OCI-LY1 (cell line): ENCODE measurements around the gene PI4KA.
"Not testable (repeated sequence)": the region's sequence is repeated elsewhere in the genome, so short reads cannot be mapped to it uniquely, and the experiment has no call there.

Experiments used
- H2AFZ ChIP-seq: fragments of 200-600 bp; sonication (generic), shearing (Covaris generic); 2 replicates; pipeline ENCODE4 v1.6.0; 2014; ENCODE audit warnings: antibody characterized with exemption, mild to moderate bottlenecking, low read length
- H3F3A ChIP-seq: fragments of 200-600 bp; sonication (generic), shearing (Covaris generic); 2 replicates; pipeline ENCODE4 v1.6.0; 2014; ENCODE audit warnings: mild to moderate bottlenecking, antibody characterized with exemption, low read length, moderate library complexity; ENCODE audit not compliant: insufficient read depth
- H3K27ac ChIP-seq: fragments of 200-600 bp; sonication (generic); 2 replicates; pipeline ENCODE4 v1.5.1; 2014; ENCODE audit warnings: low read length, mixed run types, mild to moderate bottlenecking, low read depth; ENCODE audit not compliant: poor library complexity, severe bottlenecking
- H3K27me3 ChIP-seq: fragments of 200-600 bp; sonication (generic); 2 replicates; pipeline ENCODE4 v1.6.0; 2014; ENCODE audit warnings: antibody characterized with exemption, mild to moderate bottlenecking, low read length, moderate library complexity; ENCODE audit not compliant: insufficient read depth
- H3K36me3 ChIP-seq: fragments of 200-600 bp; sonication (generic); 2 replicates; pipeline ENCODE4 v1.6.1; 2014; ENCODE audit warnings: mild to moderate bottlenecking, antibody characterized with exemption, low read length, moderate library complexity, mixed read lengths; ENCODE audit not compliant: insufficient read depth
- H3K4me1 ChIP-seq: fragments of 200-600 bp; sonication (generic); 2 replicates; pipeline ENCODE4 v1.5.1; 2014; ENCODE audit warnings: mild to moderate bottlenecking, low read length, moderate library complexity; ENCODE audit not compliant: insufficient read depth, severe bottlenecking
- H3K4me2 ChIP-seq: fragments of 200-600 bp; sonication (generic), shearing (Covaris generic); 2 replicates; pipeline ENCODE4 v1.6.1; 2014; ENCODE audit warnings: low read length
- H3K4me3 ChIP-seq: fragments of 200-600 bp; sonication (generic); 2 replicates; pipeline ENCODE4 v1.5.1; 2014; ENCODE audit warnings: low read length, low read depth, mild to moderate bottlenecking, mixed read lengths; ENCODE audit not compliant: poor library complexity, severe bottlenecking
- H3K79me2 ChIP-seq: fragments of 200-600 bp; shearing (Covaris generic); 2 replicates; pipeline ENCODE4 v1.6.1; 2016; ENCODE audit warnings: mixed run types, low read length, mixed read lengths; ENCODE audit not compliant: insufficient read depth
- H3K9ac ChIP-seq: fragments of 200-600 bp; sonication (generic), shearing (Covaris generic); 2 replicates; pipeline ENCODE4 v1.6.1; 2014; ENCODE audit warnings: mild to moderate bottlenecking, low read length, mixed read lengths
- H3K9me2 ChIP-seq: fragments of 200-600 bp; sonication (generic), shearing (Covaris generic); 2 replicates; pipeline ENCODE4 v1.6.1; 2014; ENCODE audit warnings: low read depth, mild to moderate bottlenecking, low read length, mixed read lengths
- H3K9me3 ChIP-seq: fragments of 200-600 bp; shearing (Covaris generic); 2 replicates; pipeline ENCODE4 v1.6.1; 2014; ENCODE audit warnings: low read length, mixed read lengths
- H4K20me1 ChIP-seq: fragments of 200-600 bp; sonication (generic), shearing (Covaris generic); 2 replicates; pipeline ENCODE4 v1.6.0; 2016; ENCODE audit warnings: mild to moderate bottlenecking, low read length; ENCODE audit not compliant: insufficient read depth
- CTCF ChIP-seq: fragments of 200-600 bp; sonication (generic), shearing (Covaris generic); IDR thresholded peaks from 2 replicates; pipeline ENCODE4 v1.5.1; 2017; ENCODE audit warnings: mild to moderate bottlenecking, antibody characterized with exemption, low read length, moderate library complexity, mixed read lengths
- EZH2 ChIP-seq: fragments of 200-600 bp; sonication (generic), shearing (Covaris generic); IDR thresholded peaks from 2 replicates; pipeline ENCODE4 v1.8.0; 2017; ENCODE audit warnings: borderline replicate concordance, mixed run types, mild to moderate bottlenecking, antibody characterized with exemption, low read length, moderate library complexity, mixed read lengths

Gene PI4KA

GRCh38 chr22:20741008-20741633 is 117.5 kb downstream of the PI4KA start:
- H3F3A ChIP-seq, result no peaks in the 10 kb centered on the region
- H3K27me3 ChIP-seq, result no peaks in the 10 kb centered on the region
- no peak overlapping the region for H3K4me2 ChIP-seq
- no peaks in the 10 kb centered on the region for H3K4me1 ChIP-seq
- no peaks in the 10 kb centered on the region for H3K9me2 ChIP-seq
- H3K4me3 ChIP-seq, result no peak overlapping the region
- no peak overlapping the region for H3K9ac ChIP-seq
- TF ChIP-seq CTCF (no peak), EZH2 (no peak)
- H2AFZ ChIP-seq, result no peak overlapping the region
- H3K9me3 ChIP-seq, result peaks cover 3% of the 10 kb centered on the region
- no peaks in the 10 kb centered on the region for H4K20me1 ChIP-seq
- no peak overlapping the region for H3K27ac ChIP-seq
- H3K36me3 ChIP-seq, result peaks cover 48% of the 10 kb centered on the region
- no peaks in the 10 kb centered on the region for H3K79me2 ChIP-seq

- Histone ChIP-seq H3K4me3 (no peak overlapping the region), H3K9me2 (no peaks in the 10 kb centered on the region), H3K27me3 (no peaks in the 10 kb centered on the region), H2AFZ (no peak overlapping the region), H3K27ac (no peak overlapping the region), H3K9ac (no peak overlapping the region), H3K9me3 (peaks cover 3% of the 10 kb centered on the region), H3K79me2 (no peaks in the 10 kb centered on the region), H3F3A (no peaks in the 10 kb centered on the region), H3K36me3 (peaks cover 48% of the 10 kb centered on the region), H3K4me2 (no peak overlapping the region), H4K20me1 (no peaks in the 10 kb centered on the region), H3K4me1 (no peaks in the 10 kb centered on the region)
- TF ChIP-seq EZH2 (no peak), CTCF (no peak)
Observed at GRCh38 chr22:20740222-20740951, 118.2 kb downstream of the PI4KA start.

GRCh38 chr22:20738394-20739089 is 120.1 kb downstream of the PI4KA start:
- peaks cover 3% of the 10 kb centered on the region for H3K9me3 ChIP-seq
- H3F3A ChIP-seq, result no peaks in the 10 kb centered on the region
- no peak overlapping the region for H3K4me3 ChIP-seq
- no peak overlapping the region for H3K4me2 ChIP-seq
- H3K27me3 ChIP-seq, result no peaks in the 10 kb centered on the region
- peaks cover 34% of the 10 kb centered on the region for H3K36me3 ChIP-seq
- H3K4me1 ChIP-seq, result no peaks in the 10 kb centered on the region
- H2AFZ ChIP-seq, result no peak overlapping the region
- H3K79me2 ChIP-seq, result no peaks in the 10 kb centered on the region
- no peaks in the 10 kb centered on the region for H4K20me1 ChIP-seq
- H3K27ac ChIP-seq, result no peak overlapping the region
- no peak for TF ChIP-seq EZH2
- TF ChIP-seq CTCF, result no peak
- H3K9ac ChIP-seq, result no peak overlapping the region
- no peaks in the 10 kb centered on the region for H3K9me2 ChIP-seq

- H3K9ac ChIP-seq, H3K9me3 ChIP-seq, H4K20me1 ChIP-seq, H3K27ac ChIP-seq, H3K4me1 ChIP-seq, H2AFZ ChIP-seq, H3F3A ChIP-seq, H3K4me3 ChIP-seq, H3K79me2 ChIP-seq, H3K27me3 ChIP-seq, H3K4me2 ChIP-seq, H3K9me2 ChIP-seq: not testable (repeated sequence)
- peaks cover 24% of the 10 kb centered on the region for H3K36me3 ChIP-seq
Observed at GRCh38 chr22:20736891-20737290, 121.7 kb downstream of the PI4KA start.

GRCh38 chr22:20735356-20736162 is 123.1 kb downstream of the PI4KA start:
- H2AFZ ChIP-seq, H3K9me3 ChIP-seq, H3K9ac ChIP-seq, H3K4me2 ChIP-seq, H3K4me1 ChIP-seq, H3F3A ChIP-seq, H4K20me1 ChIP-seq, H3K79me2 ChIP-seq, H3K9me2 ChIP-seq, H3K27ac ChIP-seq, H3K4me3 ChIP-seq, H3K27me3 ChIP-seq: not testable (repeated sequence)
- H3K36me3 ChIP-seq, result peaks cover 12% of the 10 kb centered on the region
